HepG2 (cell line): Measurements from ENCODE around the gene GSDME. TPM values are rescaled to one million over a fixed set of nuclear protein-coding genes. Genes with fewer than 3 reads are reported as not detected.

ENCODE experiments used
- ATAC-seq: fragments of 200-7000 bp; cut with Tn5 transposase; 3 replicates; pipeline ENCODE4 v1.9.1; 2020; ENCODE audit warnings: mild to moderate bottlenecking, moderate library complexity
- BruUV-seq: library from RNA; stranded (reverse); fragments of 400-500 nt; replicated peaks from 2 replicates; lab custom pipeline; 2021; lab: Mats Ljungman, UMichigan
- CTCF ChIA-PET: fragments of 300-600 bp; formaldehyde crosslinking; extraction: SDS; loops from one replicate; lab custom pipeline; 2021; ENCODE audit warnings: low total read pairs, inconsistent platforms, low intra/inter-chr PET ratio; lab: Yijun Ruan, JAX
- POLR2A ChIA-PET: fragments of 350-600 bp; sonication (Branson Sonifier 250); formaldehyde crosslinking; loops from one replicate; lab custom pipeline; 2020; ENCODE audit warnings: antibody characterized with exemption, inconsistent platforms; lab: Yijun Ruan, JAX
- DNase-seq: peaks from one replicate; pipeline ENCODE4 v3.0.0-alpha.2; 2015; ENCODE audit warnings: low spot score
- FAIRE-seq: peaks from 3 replicates; lab custom pipeline; 2011; peaks lifted over from hg19 to GRCh38; lab: Jason Lieb, UNC
- H2AFZ ChIP-seq: one replicate; pipeline ENCODE4 v1.6.1; 2011; ENCODE audit warnings: low read length, inconsistent platforms
- H3K27ac ChIP-seq: fragments of 300-600 bp; 3 replicates; pipeline ENCODE4 v1.8.0; 2011; ENCODE audit warnings: mixed run types, mild to moderate bottlenecking, mixed read lengths, low read length, inconsistent platforms; ENCODE audit not compliant: insufficient read depth; ENCODE audit errors: extremely low read length
- H3K27me3 ChIP-seq, 2 experiments: fragments of 200-600 bp in 1 of 2; 2 replicates in 1 of 2; 3 replicates in 1 of 2; pipeline versions ENCODE4 v1.6.0 to v1.8.0; 2011; ENCODE audit warnings: low read length in 2 of 2, mild to moderate bottlenecking in 2 of 2, moderate library complexity in 2 of 2, inconsistent platforms in 1 of 2; ENCODE audit not compliant: insufficient read depth in 2 of 2, control insufficient read depth in 1 of 2
- H3K36me3 ChIP-seq, 2 experiments: fragments of 200-600 bp in 1 of 2; replicated peaks in 1 of 2; 2 replicates in 1 of 2; 3 replicates in 1 of 2; pipeline versions ENCODE4 v1.5.1 to v1.8.0; 2011; ENCODE audit warnings: low read length in 2 of 2, inconsistent platforms in 1 of 2; ENCODE audit not compliant: insufficient read depth in 2 of 2, control insufficient read depth in 1 of 2
- H3K4me1 ChIP-seq: 2 replicates; pipeline ENCODE4 v1.5.1; 2012; ENCODE audit warnings: low read length, inconsistent platforms; ENCODE audit not compliant: insufficient read depth
- H3K4me2 ChIP-seq: 2 replicates; pipeline ENCODE4 v1.6.0; 2011; ENCODE audit warnings: low read depth, low read length, inconsistent platforms
- H3K4me3 ChIP-seq, 3 experiments: fragments of 200-600 bp in 1 of 3; sonication (generic), shearing (Covaris generic) in 1 of 3; replicated peaks in 1 of 3; 2 replicates each; pipeline ENCODE4 v1.5.1; 2011 to 2016; ENCODE audit warnings: low read length in 3 of 3, inconsistent platforms in 2 of 3, low read depth in 2 of 3, mild to moderate bottlenecking in 2 of 3, control low read depth in 1 of 3, mixed read lengths in 1 of 3; ENCODE audit not compliant: insufficient read depth in 1 of 3
- H3K79me2 ChIP-seq: one replicate; pipeline ENCODE4 v1.6.1; 2011; ENCODE audit warnings: low read length, inconsistent platforms; ENCODE audit not compliant: insufficient read depth
- H3K9ac ChIP-seq: 2 replicates; pipeline ENCODE4 v1.6.0; 2011; ENCODE audit warnings: mild to moderate bottlenecking, low read depth, low read length, inconsistent platforms; ENCODE audit not compliant: insufficient read depth
- H3K9me3 ChIP-seq: 2 replicates; pipeline ENCODE4 v1.5.1; 2012; ENCODE audit warnings: mild to moderate bottlenecking, low read length
- H4K20me1 ChIP-seq: 2 replicates; pipeline ENCODE4 v1.6.0; 2011; ENCODE audit warnings: inconsistent platforms, mild to moderate bottlenecking, low read length, moderate library complexity; ENCODE audit not compliant: insufficient read depth
- BCL6 ChIP-seq: IDR thresholded peaks from 2 replicates; pipeline ENCODE4 v1.6.1; 2016; ENCODE audit warnings: missing genetic modification reagents, missing compliant biosample characterization
- CCDC6 ChIP-seq: sonication (generic); formaldehyde crosslinking; IDR thresholded peaks from 2 replicates; pipeline ENCODE4 v1.8.1; 2022; ENCODE audit warnings: mild to moderate bottlenecking, missing genetic modification reagents, moderate library complexity
- ISL2 ChIP-seq: sonication (generic); formaldehyde crosslinking; IDR thresholded peaks from 2 replicates; pipeline ENCODE4 v1.5.0; 2020; ENCODE audit warnings: missing genetic modification reagents
- RERE ChIP-seq: IDR thresholded peaks from 2 replicates; pipeline ENCODE4 v1.6.1; 2016; ENCODE audit warnings: low read depth, missing genetic modification reagents, missing compliant biosample characterization
- RFX5 ChIP-seq: IDR thresholded peaks from 2 replicates; pipeline ENCODE4 v1.6.1; 2011; ENCODE audit warnings: low read depth, low read length, improper control_type of control experiment
- SMC3 ChIP-seq: IDR thresholded peaks from 2 replicates; pipeline ENCODE4 v1.6.1; 2011; ENCODE audit warnings: low read length, improper control_type of control experiment
- SNAI1 ChIP-seq: sonication (generic); formaldehyde crosslinking; IDR thresholded peaks from 2 replicates; pipeline ENCODE4 v1.5.0; 2020; ENCODE audit warnings: mild to moderate bottlenecking, missing genetic modification reagents, borderline replicate concordance
- ZBTB21 ChIP-seq: sonication (generic); formaldehyde crosslinking; IDR thresholded peaks from 2 replicates; pipeline ENCODE4 v1.4.0; 2020; ENCODE audit warnings: missing genetic modification reagents
- ZBTB33 ChIP-seq: sonication (generic); formaldehyde crosslinking; IDR thresholded peaks from 2 replicates; pipeline ENCODE4 v1.4.0; 2020; ENCODE audit warnings: missing genetic modification reagents
- ZNF232 ChIP-seq: sonication (generic); formaldehyde crosslinking; IDR thresholded peaks from 2 replicates; pipeline ENCODE4 v1.4.0; 2020; ENCODE audit warnings: missing genetic modification reagents, borderline replicate concordance
- ZNF546 ChIP-seq: sonication (generic); formaldehyde crosslinking; conservative IDR thresholded peaks from 2 replicates; pipeline ENCODE4 v1.8.1; 2023; ENCODE audit warnings: mild to moderate bottlenecking, missing genetic modification reagents
- ZSCAN25 ChIP-seq: sonication (generic); formaldehyde crosslinking; IDR thresholded peaks from 2 replicates; pipeline ENCODE4 v1.8.0; 2022; ENCODE audit warnings: mild to moderate bottlenecking, missing genetic modification reagents
- in situ Hi-C: cut with HindIII; loops from 2 replicates; pipeline ENCODE4 v1.10.0; 2017; ENCODE audit warnings: low pct_unique_long_range_greater_than_20kb; ENCODE audit not compliant: extremely low pct_ligation_motif_present
- intact Hi-C: fragments of 100-400 bp; cut with micrococcal nuclease; formaldehyde crosslinking; loops from one replicate; pipeline ENCODE4 v1.10.0; 2022; ENCODE audit not compliant: unreplicated experiment
- polyA plus RNA-seq, 8 experiments: library from polyadenylated mRNA; depleted of rRNA in 3 of 8; stranded (reverse) in 7 of 8; unstranded in 1 of 8; fragments of >200 nt; fragmentation: Illumina TruSeq in 4 of 8; extraction: Trizol in 4 of 8; gene quantifications; 2 replicates each; pipeline versions ENCODE4 v1.2.1 to v1.2.3, GENCODE V29; 2011 to 2016; ENCODE audit warnings: low read depth in 4 of 8, missing spikeins in 1 of 8, mixed read lengths in 1 of 8; ENCODE audit not compliant: insufficient read depth in 1 of 8
- total RNA-seq, 5 experiments: library from RNA; depleted of rRNA; stranded (reverse); fragments of >200 nt; fragmentation: Illumina TruSeq; extraction: Trizol; gene quantifications; 2 replicates each; pipeline ENCODE4 v1.2.3, GENCODE V29; 2016; ENCODE audit warnings: low read depth in 1 of 5
- TF ChIP-seq, protein P1 (sequence below): sonication (generic); formaldehyde crosslinking; IDR thresholded peaks from 2 replicates; pipeline ENCODE4 v1.4.0; 2020; ENCODE audit warnings: missing genetic modification reagents, borderline replicate concordance
- TF ChIP-seq, protein P2 (sequence below): sonication (generic); formaldehyde crosslinking; conservative IDR thresholded peaks from 2 replicates; pipeline ENCODE4 v1.8.0; 2022; ENCODE audit warnings: low read depth, missing genetic modification reagents

GSDME gene
- total and polyA plus RNA-seq, 2 of the 13 experiments (the other 11 are each of a cell fraction or from before 2014, with no cell fraction given), result 19.2 to 28.2 TPM

DNA sequence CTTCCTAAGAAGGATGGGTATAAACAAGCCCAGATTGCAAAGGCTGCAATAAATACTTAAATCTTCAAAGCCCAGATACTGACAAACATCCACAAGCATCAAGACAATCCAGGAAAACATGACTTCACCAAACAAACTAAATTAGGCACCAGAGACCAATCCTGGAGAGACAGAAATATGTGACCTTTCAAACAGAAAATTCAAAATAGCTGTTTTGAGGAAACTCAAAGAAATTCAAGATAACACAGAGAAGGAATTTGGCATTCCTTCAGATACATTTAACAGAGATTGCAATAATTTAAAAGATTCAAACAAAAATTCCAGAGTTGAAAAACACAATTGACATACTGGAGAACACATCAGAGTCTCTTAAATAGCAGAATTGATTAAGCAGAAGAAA lies 23.0 kb downstream of the GSDME start:
- in situ Hi-C loops, result no loop called here
- FAIRE-seq (no peak), DNase-seq (no peak), ATAC-seq (no peak)
- Histone ChIP-seq H4K20me1 (no peaks in the 10 kb centered on the region), H2AFZ (no peak overlapping the region), H3K9me3 (peaks cover 7% of the 10 kb centered on the region), H3K27ac (no peak overlapping the region), H3K79me2 (no peaks in the 10 kb centered on the region), H3K4me1 (peaks cover 19% of the 10 kb centered on the region), H3K27me3 (no peaks in the 10 kb centered on the region), H3K4me3 (no peak overlapping the region), H3K4me2 (no peak overlapping the region), H3K36me3 (no peaks in the 10 kb centered on the region), H3K9ac (no peak overlapping the region)
- ChIA-PET CTCF (no interaction called here), POLR2A (no interaction called here)
- BruUV-seq, result no TSS peak
- intact Hi-C loops, result no loop called here
- no peak for TF ChIP-seq ZBTB21
- TF ChIP-seq SMC3, result no peak
- TF ChIP-seq, protein P1, sequence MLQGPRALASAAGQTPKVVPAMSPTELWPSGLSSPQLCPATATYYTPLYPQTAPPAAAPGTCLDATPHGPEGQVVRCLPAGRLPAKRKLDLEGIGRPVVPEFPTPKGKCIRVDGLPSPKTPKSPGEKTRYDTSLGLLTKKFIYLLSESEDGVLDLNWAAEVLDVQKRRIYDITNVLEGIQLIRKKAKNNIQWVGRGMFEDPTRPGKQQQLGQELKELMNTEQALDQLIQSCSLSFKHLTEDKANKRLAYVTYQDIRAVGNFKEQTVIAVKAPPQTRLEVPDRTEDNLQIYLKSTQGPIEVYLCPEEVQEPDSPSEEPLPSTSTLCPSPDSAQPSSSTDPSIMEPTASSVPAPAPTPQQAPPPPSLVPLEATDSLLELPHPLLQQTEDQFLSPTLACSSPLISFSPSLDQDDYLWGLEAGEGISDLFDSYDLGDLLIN (CRISPR knock-in tag), result no peak
- TF ChIP-seq ZBTB33 (CRISPR knock-in tag), result no peak
- TF ChIP-seq BCL6, result no peak
- TF ChIP-seq ZNF232 (CRISPR knock-in tag), result no peak
- TF ChIP-seq RERE (CRISPR knock-in tag), result no peak
- TF ChIP-seq RFX5, result no peak
- TF ChIP-seq, protein P2, sequence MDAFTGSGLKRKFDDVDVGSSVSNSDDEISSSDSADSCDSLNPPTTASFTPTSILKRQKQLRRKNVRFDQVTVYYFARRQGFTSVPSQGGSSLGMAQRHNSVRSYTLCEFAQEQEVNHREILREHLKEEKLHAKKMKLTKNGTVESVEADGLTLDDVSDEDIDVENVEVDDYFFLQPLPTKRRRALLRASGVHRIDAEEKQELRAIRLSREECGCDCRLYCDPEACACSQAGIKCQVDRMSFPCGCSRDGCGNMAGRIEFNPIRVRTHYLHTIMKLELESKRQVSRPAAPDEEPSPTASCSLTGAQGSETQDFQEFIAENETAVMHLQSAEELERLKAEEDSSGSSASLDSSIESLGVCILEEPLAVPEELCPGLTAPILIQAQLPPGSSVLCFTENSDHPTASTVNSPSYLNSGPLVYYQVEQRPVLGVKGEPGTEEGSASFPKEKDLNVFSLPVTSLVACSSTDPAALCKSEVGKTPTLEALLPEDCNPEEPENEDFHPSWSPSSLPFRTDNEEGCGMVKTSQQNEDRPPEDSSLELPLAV (CRISPR knock-in tag), result no peak
- no peak for TF ChIP-seq ZSCAN25
- TF ChIP-seq ISL2 (CRISPR knock-in tag), result no peak
- no peak for TF ChIP-seq ZNF546 (CRISPR knock-in tag)
- TF ChIP-seq SNAI1, result no peak
- no peak for TF ChIP-seq CCDC6 (CRISPR knock-in tag)
